ENCODE data around the gene MYO16.

Gene MYO16

DNA sequence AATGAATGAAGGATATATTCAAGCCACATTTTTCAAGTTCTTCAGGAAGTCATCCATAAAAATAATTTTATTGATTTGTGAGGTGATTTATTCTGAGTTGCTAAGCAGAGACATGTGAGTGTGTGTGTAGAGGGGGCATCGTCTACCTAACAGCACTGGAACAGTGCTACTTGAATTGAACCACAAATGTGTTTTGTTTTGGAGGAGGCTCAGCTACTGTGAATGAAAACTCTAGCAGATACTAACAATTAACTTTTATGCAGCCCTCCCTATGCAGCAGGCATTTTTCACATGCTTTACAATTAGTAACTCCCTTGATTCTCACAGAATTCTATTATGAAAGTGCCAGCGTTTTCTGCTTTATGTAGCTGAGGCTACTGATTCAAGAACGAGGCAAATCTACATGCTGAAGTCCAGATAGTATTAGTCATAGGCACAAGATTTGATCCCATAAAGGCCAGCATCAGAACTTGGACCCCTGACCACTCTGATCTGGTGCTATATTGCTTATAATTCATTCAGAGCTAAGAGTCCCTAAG, 103.7 kb downstream of the MYO16 start:
- Histone ChIP-seq H3K36me3 (ENCODE audit: control insufficient read depth, low read length) (no peaks in the 10 kb centered on the region), H3K27ac (ENCODE audit: low read depth, low read length) (no peak overlapping the region), H3K9me3 (ENCODE audit: control insufficient read depth, insufficient read depth, low read length) (no peaks in the 10 kb centered on the region), H3F3A (ENCODE audit: control insufficient read depth, insufficient read depth) (no peaks in the 10 kb centered on the region), H3K27me3 (ENCODE audit: control insufficient read depth, low read length) (no peaks in the 10 kb centered on the region), H3K79me2 (ENCODE audit: control insufficient read depth, low read length) (no peaks in the 10 kb centered on the region), H3K4me2 (ENCODE audit: low read length) (no peak overlapping the region), H3K9me2 (replicated peaks; ENCODE audit: control insufficient read depth, low read length) (no peaks in the 10 kb centered on the region), H3K4me1 (ENCODE audit: control insufficient read depth, low read length) (no peaks in the 10 kb centered on the region), H4K20me1 (ENCODE audit: control insufficient read depth, insufficient read depth, low read depth, low read length) (no peaks in the 10 kb centered on the region), H3K4me3 (ENCODE audit: low read length) (no peak overlapping the region)
- TF ChIP-seq CTCF (IDR thresholded peaks at IDR 0.05; ENCODE audit: low read depth, low read length, poor library complexity, severe bottlenecking) (no peak), EZH2phosphoT487 (IDR thresholded peaks at IDR 0.05; ENCODE audit: borderline replicate concordance, low read length) (no peak)

DNA sequence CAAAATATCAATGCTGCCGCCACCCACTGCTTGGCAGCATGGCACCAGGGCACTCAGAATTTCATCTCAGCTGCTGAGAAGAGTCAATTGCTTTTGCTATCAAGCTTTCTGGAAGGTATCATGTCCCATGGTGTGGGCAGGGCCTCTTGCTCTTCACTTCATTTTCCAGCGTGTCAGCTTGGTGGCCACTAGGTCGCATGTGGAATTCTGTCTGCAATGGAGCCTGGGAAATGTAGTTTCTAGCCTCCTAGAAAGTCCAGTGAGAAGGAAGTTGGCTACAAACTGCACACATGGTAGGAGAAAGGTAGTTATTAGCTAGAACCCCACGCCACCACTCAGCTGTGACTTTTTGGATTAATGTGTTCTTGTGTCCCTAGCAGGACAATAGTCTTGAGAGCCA, 105.3 kb downstream of the MYO16 start:
- Histone ChIP-seq H3K9me3 (ENCODE audit: control insufficient read depth, insufficient read depth, low read length) (no peaks in the 10 kb centered on the region), H3K4me1 (ENCODE audit: control insufficient read depth, low read length) (no peaks in the 10 kb centered on the region), H3K27me3 (ENCODE audit: control insufficient read depth, low read length) (no peaks in the 10 kb centered on the region), H3K36me3 (ENCODE audit: control insufficient read depth, low read length) (no peaks in the 10 kb centered on the region), H4K20me1 (ENCODE audit: control insufficient read depth, insufficient read depth, low read depth, low read length) (no peaks in the 10 kb centered on the region), H3F3A (ENCODE audit: control insufficient read depth, insufficient read depth) (no peaks in the 10 kb centered on the region), H3K4me3 (ENCODE audit: low read length) (no peak overlapping the region), H3K9me2 (replicated peaks; ENCODE audit: control insufficient read depth, low read length) (no peaks in the 10 kb centered on the region), H3K4me2 (ENCODE audit: low read length) (no peak overlapping the region), H3K27ac (ENCODE audit: low read depth, low read length) (no peak overlapping the region), H3K79me2 (ENCODE audit: control insufficient read depth, low read length) (no peaks in the 10 kb centered on the region)
- no peak for TF ChIP-seq EZH2phosphoT487 (IDR thresholded peaks at IDR 0.05; ENCODE audit: borderline replicate concordance, low read length)
- TF ChIP-seq CTCF (IDR thresholded peaks at IDR 0.05; ENCODE audit: low read depth, low read length, poor library complexity, severe bottlenecking): no peak

DNA sequence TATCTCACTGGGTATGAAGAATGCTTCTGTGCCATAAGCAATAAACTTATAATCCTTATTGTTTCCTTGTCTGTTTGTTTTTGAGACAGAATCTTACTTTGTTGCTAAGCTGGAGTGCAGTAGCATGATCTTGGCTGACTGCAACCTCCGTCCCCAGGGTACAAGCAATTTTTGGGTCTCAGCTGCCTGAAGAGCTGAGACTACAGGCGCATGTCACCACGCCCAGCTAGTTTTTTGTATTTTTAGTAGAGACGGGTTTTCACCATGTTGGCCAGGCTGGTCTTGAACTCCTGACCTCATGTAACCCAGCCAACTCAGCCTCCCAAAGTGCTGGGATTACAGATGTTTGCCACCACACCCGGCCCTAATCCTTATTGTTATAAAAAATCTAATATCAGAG, 112.5 kb downstream of the MYO16 start:
- H3K9me2 ChIP-seq (replicated peaks; ENCODE audit: control insufficient read depth, low read length): no peaks in the 10 kb centered on the region
- H3K79me2 ChIP-seq (ENCODE audit: control insufficient read depth, low read length): no peaks in the 10 kb centered on the region
- H3K9me3 ChIP-seq (ENCODE audit: control insufficient read depth, insufficient read depth, low read length): no peaks in the 10 kb centered on the region
- no peak overlapping the region for H3K4me3 ChIP-seq (ENCODE audit: low read length)
- H3K36me3 ChIP-seq (ENCODE audit: control insufficient read depth, low read length): no peaks in the 10 kb centered on the region
- H4K20me1 ChIP-seq (ENCODE audit: control insufficient read depth, insufficient read depth, low read depth, low read length): no peaks in the 10 kb centered on the region
- no peaks in the 10 kb centered on the region for H3K27me3 ChIP-seq (ENCODE audit: control insufficient read depth, low read length)
- H3K27ac ChIP-seq (ENCODE audit: low read depth, low read length): no peak overlapping the region
- H3K4me1 ChIP-seq (ENCODE audit: control insufficient read depth, low read length): no peaks in the 10 kb centered on the region
- H3K4me2 ChIP-seq (ENCODE audit: low read length): no peak overlapping the region
- no peaks in the 10 kb centered on the region for H3F3A ChIP-seq (ENCODE audit: control insufficient read depth, insufficient read depth)
- no peak for TF ChIP-seq CTCF (IDR thresholded peaks at IDR 0.05; ENCODE audit: low read depth, low read length, poor library complexity, severe bottlenecking)
- no peak for TF ChIP-seq EZH2phosphoT487 (IDR thresholded peaks at IDR 0.05; ENCODE audit: borderline replicate concordance, low read length)
